HG03354 (cell line): ENCODE measurements around the gene KRT38.
"Not testable (repeated sequence)": the region's sequence is repeated elsewhere in the genome, so short reads cannot be mapped to it uniquely, and the experiment has no call there.

Experiments used
- ATAC-seq: cut with Tn5 transposase; IDR thresholded peaks from one replicate; pipeline ENCODE4 v1.9.1; 2021; ENCODE audit warnings: mild to moderate bottlenecking; ENCODE audit not compliant: unreplicated experiment, poor library complexity, severe bottlenecking

Gene KRT38

GRCh38 chr17:41404024-41404671 is 36.6 kb downstream of the KRT38 start:
- ATAC-seq = no peak

DNA sequence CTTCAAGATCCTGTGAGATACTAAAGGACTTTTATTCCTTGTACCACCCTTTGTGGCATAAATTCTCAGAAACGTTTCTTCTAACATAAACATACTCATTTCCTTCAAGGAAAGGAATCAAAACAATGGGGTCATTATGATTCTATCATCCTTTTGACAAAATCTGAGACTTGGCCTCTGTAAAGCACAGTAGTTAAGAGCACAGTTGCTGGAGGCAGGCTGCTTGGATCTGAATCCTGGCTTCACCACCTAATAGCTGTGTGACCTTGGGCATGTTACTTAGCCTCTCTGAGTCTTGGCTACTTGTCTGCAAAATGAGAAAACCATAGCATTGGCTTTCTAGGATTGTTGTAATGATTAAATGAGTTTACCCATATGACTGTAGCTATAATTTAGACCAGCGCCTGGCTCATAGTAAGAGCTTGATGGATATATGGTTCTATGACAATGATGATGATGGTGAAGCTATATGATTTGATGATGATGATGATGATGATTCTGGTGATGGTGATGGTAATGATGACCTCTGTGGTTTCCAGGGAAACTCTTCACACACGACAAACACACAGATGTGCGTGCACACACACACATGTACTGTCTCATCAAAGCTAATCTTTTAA is 37.3 kb downstream of the KRT38 start:
- no peak for ATAC-seq

GRCh38 chr17:41402161-41402560 is 38.6 kb downstream of the KRT38 start:
- no peak for ATAC-seq

- no peak for ATAC-seq
Measured at GRCh38 chr17:41396996-41397660, 43.7 kb downstream of the KRT38 start, which contains the start of gene KRT31. KRT31 (minus strand) TSS chr17:41397608; CDS start chr17:41397539, 69 bp downstream.

DNA sequence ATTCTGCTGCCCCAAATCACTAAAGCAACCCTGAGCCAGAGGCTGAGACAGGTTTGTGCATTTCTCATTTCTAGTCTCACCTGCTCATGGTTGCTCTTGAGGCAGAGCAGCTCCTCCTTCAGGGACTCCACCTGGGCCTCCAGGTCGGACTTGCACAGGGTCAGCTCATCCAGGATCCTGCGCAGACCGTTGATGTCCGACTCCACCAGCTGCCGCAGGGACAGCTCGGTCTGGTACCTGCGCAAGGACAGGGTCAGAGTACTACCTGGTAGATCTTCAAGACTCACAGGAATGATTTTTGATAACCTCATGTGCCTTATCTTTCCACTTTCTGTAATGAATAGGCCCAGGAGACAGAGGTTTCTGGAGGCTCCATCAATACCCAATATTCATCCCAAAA is 44.4 kb downstream of the KRT38 start:
- ATAC-seq = no peak

DNA sequence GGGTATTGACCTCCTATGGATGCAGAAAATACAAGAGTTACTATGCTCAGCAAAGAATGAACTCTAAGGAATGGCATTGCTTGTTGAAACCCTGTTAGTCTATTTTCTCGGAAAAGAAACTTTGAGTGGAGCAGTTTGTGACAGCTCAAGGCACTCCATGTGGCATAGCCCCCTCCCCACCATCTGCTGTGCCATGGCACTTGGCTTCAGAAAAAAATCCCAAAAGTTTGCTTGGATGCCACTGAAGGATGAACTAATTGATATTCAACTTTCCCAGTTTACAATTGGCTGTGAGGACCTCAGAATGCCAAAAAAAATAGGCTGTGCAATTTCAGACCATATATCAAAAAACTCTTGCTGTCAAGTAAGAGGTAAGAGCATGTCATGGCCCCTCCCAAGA is 45.2 kb downstream of the KRT38 start:
- ATAC-seq = no peak

DNA sequence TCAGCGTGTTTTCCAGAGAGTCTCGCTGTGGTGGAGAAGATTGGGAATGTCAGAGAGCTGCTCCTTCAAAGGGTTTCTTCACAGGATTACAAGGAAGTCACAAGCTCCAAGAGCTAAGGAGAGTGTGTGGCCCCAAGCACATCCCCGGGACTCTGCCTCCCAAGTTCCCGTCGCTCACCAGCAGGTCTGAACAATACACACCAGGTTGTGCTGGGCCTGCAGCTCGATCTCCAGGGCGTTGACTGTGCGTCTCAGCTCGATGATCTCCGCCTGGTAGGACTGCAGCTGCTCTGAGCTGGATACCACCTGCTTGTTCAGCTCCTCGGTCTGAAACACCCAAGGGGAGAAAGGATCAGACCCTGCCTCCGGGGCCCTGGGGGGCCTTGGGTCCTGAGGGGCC is 45.7 kb downstream of the KRT38 start:
- not testable (repeated sequence) for ATAC-seq

DNA sequence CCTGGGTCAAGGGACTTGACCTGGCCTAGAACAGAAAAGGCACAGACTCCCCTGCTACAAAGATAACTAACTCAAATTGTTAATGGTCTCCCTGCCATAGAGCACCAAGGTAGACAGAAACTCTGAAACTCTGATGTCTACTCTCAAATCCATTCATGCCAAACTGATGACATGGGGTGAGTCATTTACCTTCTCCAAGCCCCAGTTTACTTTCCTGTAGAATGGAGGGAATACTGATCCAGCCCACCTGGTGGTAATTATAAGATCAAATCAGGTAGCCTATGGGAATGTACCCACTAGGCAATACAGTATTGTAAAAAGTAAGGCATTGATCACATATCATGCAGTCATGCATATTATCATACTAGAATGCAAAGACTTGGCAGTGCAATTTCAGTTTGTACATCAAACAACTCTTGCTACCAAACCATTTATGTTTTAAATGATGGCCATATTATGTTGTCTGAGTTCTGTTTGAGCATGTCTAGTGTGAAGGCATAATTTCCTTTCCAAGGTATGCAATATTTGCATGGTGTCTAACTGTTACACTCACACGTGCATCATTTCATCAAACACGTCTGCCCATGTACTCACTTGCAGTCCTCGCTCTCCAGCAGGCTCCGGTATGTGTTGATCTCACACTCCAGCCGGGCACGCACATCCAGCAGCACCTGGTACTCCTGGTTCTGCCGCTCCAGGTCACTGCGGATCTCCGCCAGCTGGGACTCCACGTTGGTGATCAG is 46.4 kb downstream of the KRT38 start:
- ATAC-seq = no peak

GRCh38 chr17:41393826-41394225 is 47.0 kb downstream of the KRT38 start:
- no peak for ATAC-seq

DNA sequence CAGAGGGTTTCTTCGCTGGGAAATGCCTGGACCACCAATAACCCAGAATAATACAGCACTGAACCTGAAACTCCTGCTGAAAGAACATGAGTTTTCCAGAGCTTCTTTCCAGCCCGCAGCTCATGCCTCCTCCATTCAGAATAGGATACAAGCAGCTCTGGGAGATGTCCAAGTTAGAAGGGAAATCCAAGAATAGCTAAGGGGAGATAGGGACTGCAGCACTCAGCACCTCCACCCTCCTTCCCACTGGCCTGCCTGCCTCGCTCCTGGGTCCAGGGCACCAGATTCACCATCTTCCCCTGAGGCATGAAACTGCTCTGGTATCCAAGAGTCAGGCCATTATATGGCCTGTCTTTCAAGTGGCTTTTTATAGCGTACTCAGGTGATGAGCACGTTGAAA is 47.5 kb downstream of the KRT38 start:
- no peak for ATAC-seq

DNA sequence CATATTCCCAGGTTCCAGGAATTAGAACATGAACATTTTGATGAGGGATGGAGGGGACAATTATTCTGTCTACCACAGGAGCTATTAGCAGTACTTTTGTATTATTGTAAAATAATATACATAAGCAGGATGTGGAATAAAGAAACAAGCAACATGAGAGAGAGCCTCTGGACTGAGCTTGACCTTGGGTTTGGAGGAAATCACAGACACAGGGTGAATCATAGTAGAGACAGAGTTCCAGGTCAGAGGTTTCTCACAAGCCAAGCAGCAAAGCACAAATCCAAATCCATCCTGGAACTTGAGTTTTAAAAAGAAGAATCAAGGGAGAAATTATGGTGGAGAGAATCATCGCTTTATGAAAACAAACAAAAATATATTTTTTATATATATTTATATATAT is 48.5 kb downstream of the KRT38 start:
- no peak for ATAC-seq

DNA sequence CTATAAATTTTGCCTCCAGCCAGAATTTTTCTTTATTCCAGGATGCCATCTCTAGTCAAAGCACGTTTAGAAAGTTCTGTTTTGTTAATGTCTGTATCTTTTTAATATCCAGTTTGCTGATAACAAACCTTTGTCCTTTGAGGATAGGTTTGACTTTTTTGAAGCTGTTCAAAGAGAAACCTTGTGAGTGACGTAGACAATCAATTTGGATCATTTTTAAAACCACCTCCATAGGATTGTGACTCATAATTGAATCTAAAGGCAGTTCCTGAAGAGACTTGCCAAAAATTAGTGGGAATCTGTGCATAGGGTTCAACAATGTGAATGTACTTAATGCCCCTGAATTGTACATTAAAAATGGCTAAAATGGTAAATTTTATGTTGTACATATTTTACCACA is 49.2 kb downstream of the KRT38 start:
- ATAC-seq = no peak

GRCh38 chr17:41390411-41390938 is 50.3 kb downstream of the KRT38 start:
- no peak for ATAC-seq

- no peak for ATAC-seq
Measured at GRCh38 chr17:41387670-41388069, 53.1 kb downstream of the KRT38 start.

- ATAC-seq = no peak
Measured at GRCh38 chr17:41386227-41386626, 54.6 kb downstream of the KRT38 start.
